Non-pigmented ciliary epithelial cell (primary cell): ENCODE measurements around the gene IRF5.
A peak's percentile ranks its signal among the peaks of the same experiment; 100 is the strongest.
"Not testable (repeated sequence)": the region's sequence is repeated elsewhere in the genome, so short reads cannot be mapped to it uniquely, and the experiment has no call there.

ENCODE experiments used
- DNase-seq: peaks from one replicate; pipeline ENCODE4 v3.0.0-alpha.2; 2010; ENCODE audit warnings: low read depth

Gene IRF5

GRCh38 chr7:128959296-128959695, 21.6 kb downstream of the IRF5 start:
- no peak for DNase-seq

- no peak for DNase-seq
Measured at GRCh38 chr7:128961030-128961659, 23.4 kb downstream of the IRF5 start.

DNA sequence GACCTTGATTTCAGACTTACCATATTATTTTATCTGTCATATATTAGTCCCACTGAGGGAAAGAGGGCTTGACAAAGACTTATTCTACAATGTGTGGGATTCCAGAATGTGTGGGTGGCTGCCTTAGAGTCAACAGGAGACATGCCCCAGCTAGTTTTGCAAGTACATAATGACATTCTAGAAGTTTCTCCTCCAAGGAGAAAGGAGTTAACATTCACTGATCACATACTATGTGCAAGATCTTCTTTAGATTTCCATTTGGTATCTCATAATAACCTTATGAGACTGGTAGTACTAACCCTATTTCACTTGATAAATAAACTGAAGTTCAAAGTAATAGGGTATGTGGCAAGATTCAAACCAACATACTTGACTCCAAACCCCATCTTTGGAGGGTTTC, 25.2 kb downstream of the IRF5 start:
- peak; percentile 8 for DNase-seq

DNA sequence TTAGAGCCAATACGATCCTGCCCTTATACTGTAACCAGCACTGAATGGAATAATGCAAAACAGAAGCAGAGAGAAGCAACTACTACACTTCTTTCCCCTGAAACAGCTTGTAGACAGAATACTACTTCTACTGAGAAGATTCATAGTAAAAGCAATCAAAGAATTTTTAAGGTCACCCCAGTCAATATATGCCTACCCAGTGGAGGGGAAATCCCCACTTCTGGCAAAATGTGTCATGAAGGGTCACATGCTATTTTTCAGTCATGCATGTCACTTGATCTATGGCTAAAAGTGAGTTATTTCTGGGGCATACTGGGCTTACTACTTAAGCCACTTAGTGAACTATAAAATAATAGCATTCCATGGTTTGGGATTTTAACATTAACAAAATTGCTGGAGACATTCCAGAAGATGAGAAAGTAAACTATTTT, 25.6 kb downstream of the IRF5 start:
- peak; percentile 6 for DNase-seq

DNA sequence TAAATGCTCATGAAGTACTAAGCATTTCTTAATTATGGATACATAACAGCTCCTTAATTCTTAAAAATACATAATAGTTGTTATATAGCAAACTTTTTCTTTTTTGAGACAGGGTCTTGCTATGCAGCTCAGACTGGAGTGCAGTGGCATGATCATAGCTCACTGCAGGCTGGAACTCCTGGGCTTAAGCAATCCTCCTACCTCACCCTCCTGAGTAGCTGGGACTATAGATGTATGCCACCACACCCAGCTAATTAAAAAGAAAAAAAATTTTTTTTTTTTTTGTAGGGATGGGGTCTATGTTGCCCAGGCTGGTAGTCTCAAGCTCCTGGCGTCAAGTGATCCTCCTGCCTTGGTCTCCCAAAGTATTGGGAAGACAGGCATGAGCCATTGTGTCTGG, 30.9 kb downstream of the IRF5 start:
- DNase-seq: no peak

DNA sequence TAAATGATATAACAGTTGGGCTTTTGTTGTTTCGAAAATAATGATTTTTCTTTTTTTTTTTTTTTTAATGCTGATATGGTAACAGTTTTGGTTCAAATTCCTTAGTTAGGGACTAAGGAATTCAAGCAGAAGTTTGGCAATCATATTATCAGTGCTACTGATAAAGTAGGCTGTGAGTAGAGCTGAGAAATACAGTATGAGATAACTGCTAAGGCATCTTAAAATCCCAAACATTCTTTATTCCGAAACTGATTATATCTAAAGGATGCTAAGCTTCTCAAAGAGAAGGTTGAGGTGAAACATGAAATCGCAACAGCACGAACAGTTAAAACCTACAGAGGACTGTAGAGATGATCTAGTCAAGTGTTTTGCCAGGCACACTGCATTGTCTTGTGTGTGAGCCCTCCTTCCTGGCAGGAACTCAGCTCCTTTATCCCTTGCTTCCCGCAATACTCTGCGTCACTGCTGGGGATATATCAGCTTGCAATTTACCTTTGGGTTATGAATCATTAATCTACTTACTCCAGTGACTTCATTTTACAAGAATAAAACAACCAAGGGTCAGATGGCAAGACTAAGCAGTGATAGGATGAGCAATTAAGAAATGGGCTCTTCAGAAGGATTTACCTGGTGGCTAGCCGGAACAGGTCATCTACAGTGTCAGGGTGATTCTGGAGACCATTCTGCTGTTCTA, 36.7 kb downstream of the IRF5 start:
- DNase-seq: peak; percentile 13

DNA sequence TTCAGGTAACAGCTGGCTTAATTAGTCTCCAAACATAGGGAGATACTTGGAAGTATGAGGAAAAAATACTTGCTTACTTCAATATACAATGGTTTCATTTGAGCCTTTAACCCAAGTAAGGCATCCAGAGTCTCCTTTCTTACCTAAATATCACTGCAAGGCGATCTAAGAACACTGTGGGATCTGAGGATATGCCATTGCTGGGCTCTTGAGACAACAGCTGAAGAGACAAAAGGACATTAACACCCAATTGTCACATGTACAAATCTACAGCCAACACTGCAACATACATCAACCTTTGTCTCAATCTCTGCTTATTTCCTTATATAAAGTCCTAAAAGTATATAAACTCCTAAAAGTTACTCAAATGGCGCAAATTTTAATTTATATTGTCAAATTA, 44.4 kb downstream of the IRF5 start:
- no peak for DNase-seq

DNA sequence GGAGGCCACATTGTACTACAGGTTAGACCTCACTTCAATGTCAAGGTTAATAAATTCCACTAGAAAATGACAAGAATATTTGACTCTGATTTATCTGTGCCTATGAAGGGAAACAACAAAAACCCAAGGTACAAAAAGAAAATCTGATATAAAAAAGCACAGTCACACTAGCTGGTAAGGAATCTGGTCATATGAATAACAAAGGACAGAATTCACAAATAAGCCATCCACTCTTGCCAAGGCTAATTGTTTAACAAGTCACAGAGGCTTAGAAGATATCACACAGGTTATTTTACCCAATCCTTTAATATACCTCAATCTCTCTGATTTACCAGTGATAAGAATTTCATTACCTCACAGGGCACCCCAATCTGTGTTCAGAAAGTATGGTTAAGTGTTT, 47.9 kb downstream of the IRF5 start:
- no peak for DNase-seq

- no peak for DNase-seq
Measured at GRCh38 chr7:128986609-128987008, 48.9 kb downstream of the IRF5 start.

DNA sequence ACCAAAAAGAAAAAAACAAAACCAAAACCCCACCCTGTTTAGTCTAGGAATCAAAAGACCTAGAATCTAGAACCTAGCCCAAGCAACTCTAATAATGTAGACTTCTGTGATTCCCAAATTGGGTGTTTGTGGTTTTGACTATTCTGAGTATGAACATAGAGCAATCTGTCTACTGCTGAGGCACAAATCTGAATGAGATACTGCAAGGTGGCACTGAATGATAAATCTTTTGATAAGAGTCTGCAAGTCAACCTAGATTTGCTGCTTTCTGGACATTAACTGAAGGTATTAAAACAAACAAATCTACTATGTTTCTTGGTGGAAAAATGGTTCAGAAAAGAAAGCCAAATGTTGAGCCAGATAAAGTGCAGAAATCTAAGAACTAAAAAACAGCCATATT, 50.6 kb downstream of the IRF5 start:
- no peak for DNase-seq

- no peak for DNase-seq
Measured at GRCh38 chr7:128989961-128990360, 52.2 kb downstream of the IRF5 start.

- DNase-seq: no peak
Measured at GRCh38 chr7:128993419-128993818, 55.7 kb downstream of the IRF5 start.

GRCh38 chr7:128994560-128994959, 56.8 kb downstream of the IRF5 start:
- not testable (repeated sequence) for DNase-seq

GRCh38 chr7:128997181-128997580, 59.5 kb downstream of the IRF5 start:
- DNase-seq: no peak
